Activated T-helper 2 cell treated with anti-CD3 and anti-CD28 coated beads, Interferon-gamma antibody, Interleukin-2, Interleukin-4, amounts not matched to agents 10 μg/mL and 5 μg/mL and 100 μg/mL, durations not matched to agents 14 hours and 24 hours and 36 hours (primary cell): ENCODE data around the gene SH3GL2. TPM values are rescaled to one million over a fixed set of nuclear protein-coding genes. Genes with fewer than 3 reads are reported as not detected.
A peak's percentile ranks its signal among the peaks of the same experiment; 100 is the strongest.

Experiments
- DNase-seq: peaks from one replicate; pipeline ENCODE4 v3.0.0; 2021; ENCODE audit warnings: low spot score
- H3K27ac Mint-ChIP-seq: one replicate; pipeline ENCODE4 v1.8.0; 2021; ENCODE audit warnings: mixed read lengths
- H3K27me3 Mint-ChIP-seq: one replicate; pipeline ENCODE4 v1.8.0; 2021; ENCODE audit warnings: low read depth, mixed read lengths
- H3K36me3 Mint-ChIP-seq: one replicate; pipeline ENCODE4 v1.8.0; 2021; ENCODE audit warnings: low read depth, mixed read lengths
- H3K4me1 Mint-ChIP-seq: one replicate; pipeline ENCODE4 v1.8.0; 2021; ENCODE audit warnings: low read depth, mixed read lengths
- H3K4me3 Mint-ChIP-seq: one replicate; pipeline ENCODE4 v1.8.0; 2021; ENCODE audit warnings: low read depth, mild to moderate bottlenecking, moderate library complexity, mixed read lengths
- H3K9me3 Mint-ChIP-seq: one replicate; pipeline ENCODE4 v1.8.0; 2021; ENCODE audit warnings: mixed read lengths
- intact Hi-C: fragments of 100-400 bp; cut with micrococcal nuclease; formaldehyde crosslinking; loops from one replicate; pipeline ENCODE4 v1.15.1; 2023
- total RNA-seq: library from RNA; stranded (reverse); gene quantifications from 2 replicates; pipeline ENCODE4 v1.2.3, GENCODE V29; 2022

The SH3GL2 gene
- total RNA-seq = not detected in 2 replicates

GRCh38 chr9:17578911-17579793, at the start of gene SH3GL2:
Gene SH3GL2, plus strand, starts transcription at chr9:17579066.
- Mint-ChIP-seq H3K27me3 (peaks cover 24% of the 10 kb centered on the region), H3K9me3 (no peaks in the 10 kb centered on the region), H3K4me3 (peak within 1 kb of the TSS; percentile 52), H3K27ac (no peak within 1 kb of the TSS), H3K36me3 (no peaks in the 10 kb centered on the region), H3K4me1 (peaks cover 4% of the 10 kb centered on the region)
- DNase-seq = peak; percentile 8
- intact Hi-C loops = no loop called here

DNA sequence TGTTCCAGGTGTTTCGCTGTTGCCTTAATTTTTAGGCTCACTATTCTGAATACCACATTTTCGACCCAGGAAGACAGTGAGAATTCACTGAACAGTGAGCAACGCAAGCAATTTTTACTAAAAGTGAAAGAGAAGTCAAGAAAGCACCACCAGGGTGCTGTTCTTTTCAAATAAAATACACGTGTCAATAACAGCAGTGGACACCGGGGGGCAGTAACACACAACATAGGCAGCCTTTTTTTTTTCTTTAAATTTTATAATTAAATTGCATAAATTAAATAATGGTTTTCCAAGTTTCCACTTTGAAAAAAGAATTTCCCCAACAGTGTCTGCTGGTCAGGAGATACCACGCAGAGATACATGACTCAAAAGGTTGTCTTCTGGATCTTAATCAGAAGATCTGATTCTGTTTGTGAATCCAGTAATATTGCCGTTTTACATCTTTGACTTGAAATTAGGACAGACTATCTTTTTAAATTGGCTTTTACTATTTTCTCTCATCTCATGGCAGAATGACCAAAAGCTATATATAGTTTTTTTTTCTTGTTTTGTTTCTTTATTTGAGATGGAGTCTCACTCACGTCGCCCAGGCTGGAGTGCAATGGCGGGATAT, 47.1 kb upstream of the SH3GL2 start:
- no peaks in the 10 kb centered on the region for H3K9me3 Mint-ChIP-seq
- H3K27ac Mint-ChIP-seq = no peak overlapping the region
- no peaks in the 10 kb centered on the region for H3K4me1 Mint-ChIP-seq
- no peak for DNase-seq
- intact Hi-C loops = loop anchor here (1.0 to 10.0 kb wide), 3 partner anchors 57 to 683 kb away; no protein-coding TSS in a partner anchor
- no peaks in the 10 kb centered on the region for H3K36me3 Mint-ChIP-seq
- no peak overlapping the region for H3K4me3 Mint-ChIP-seq
- no peaks in the 10 kb centered on the region for H3K27me3 Mint-ChIP-seq

- Mint-ChIP-seq H3K27ac (no peak overlapping the region), H3K4me1 (no peaks in the 10 kb centered on the region), H3K27me3 (no peaks in the 10 kb centered on the region), H3K36me3 (no peaks in the 10 kb centered on the region), H3K4me3 (no peak overlapping the region), H3K9me3 (no peaks in the 10 kb centered on the region)
- intact Hi-C loops = loop anchor here (10.0 kb wide), 2 partner anchors 58 to 682 kb away; no protein-coding TSS in a partner anchor
- DNase-seq = no peak
Measured at GRCh38 chr9:17532461-17532860, 46.4 kb upstream of the SH3GL2 start.

DNA sequence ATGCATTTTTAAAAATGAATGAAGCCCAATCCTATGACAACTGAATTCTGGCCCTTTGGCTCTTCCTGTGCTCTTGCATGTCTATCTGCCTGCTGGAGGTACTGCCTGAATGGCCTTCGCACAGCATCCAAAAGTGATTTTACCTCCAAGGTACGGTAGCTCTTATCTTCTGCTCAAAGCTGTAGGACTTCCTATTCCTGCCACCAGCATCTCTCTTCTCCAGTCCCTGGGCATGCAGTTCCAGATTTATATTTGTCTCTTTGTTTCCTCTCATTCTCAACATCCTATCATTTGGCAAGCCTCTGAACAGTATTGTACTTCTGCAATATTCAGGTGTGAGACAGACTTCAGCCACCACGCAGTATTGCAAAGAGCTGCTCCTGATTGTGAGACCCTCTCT, 43.7 kb upstream of the SH3GL2 start:
- intact Hi-C loops = loop anchor here (10.0 kb wide), 2 partner anchors 60 to 680 kb away; no protein-coding TSS in a partner anchor
- no peak overlapping the region for H3K4me3 Mint-ChIP-seq
- DNase-seq = no peak
- no peaks in the 10 kb centered on the region for H3K36me3 Mint-ChIP-seq
- no peaks in the 10 kb centered on the region for H3K27me3 Mint-ChIP-seq
- H3K4me1 Mint-ChIP-seq = no peaks in the 10 kb centered on the region
- H3K9me3 Mint-ChIP-seq = no peaks in the 10 kb centered on the region
- H3K27ac Mint-ChIP-seq = no peak overlapping the region

- Mint-ChIP-seq H3K9me3 (no peaks in the 10 kb centered on the region), H3K27ac (no peak overlapping the region), H3K27me3 (no peaks in the 10 kb centered on the region), H3K4me3 (no peak overlapping the region), H3K4me1 (no peaks in the 10 kb centered on the region), H3K36me3 (no peaks in the 10 kb centered on the region)
- intact Hi-C loops = loop anchor here (10.0 kb wide), 2 partner anchors 61 to 679 kb away; no protein-coding TSS in a partner anchor
- DNase-seq = no peak
Measured at GRCh38 chr9:17536027-17536426, 42.8 kb upstream of the SH3GL2 start.

GRCh38 chr9:17551023-17551422, 27.8 kb upstream of the SH3GL2 start:
- no peaks in the 10 kb centered on the region for H3K4me1 Mint-ChIP-seq
- H3K9me3 Mint-ChIP-seq = peaks cover 13% of the 10 kb centered on the region
- H3K27me3 Mint-ChIP-seq = no peaks in the 10 kb centered on the region
- no peak overlapping the region for H3K27ac Mint-ChIP-seq
- DNase-seq = no peak
- intact Hi-C loops = no loop called here
- H3K36me3 Mint-ChIP-seq = no peaks in the 10 kb centered on the region
- H3K4me3 Mint-ChIP-seq = no peak overlapping the region

DNA sequence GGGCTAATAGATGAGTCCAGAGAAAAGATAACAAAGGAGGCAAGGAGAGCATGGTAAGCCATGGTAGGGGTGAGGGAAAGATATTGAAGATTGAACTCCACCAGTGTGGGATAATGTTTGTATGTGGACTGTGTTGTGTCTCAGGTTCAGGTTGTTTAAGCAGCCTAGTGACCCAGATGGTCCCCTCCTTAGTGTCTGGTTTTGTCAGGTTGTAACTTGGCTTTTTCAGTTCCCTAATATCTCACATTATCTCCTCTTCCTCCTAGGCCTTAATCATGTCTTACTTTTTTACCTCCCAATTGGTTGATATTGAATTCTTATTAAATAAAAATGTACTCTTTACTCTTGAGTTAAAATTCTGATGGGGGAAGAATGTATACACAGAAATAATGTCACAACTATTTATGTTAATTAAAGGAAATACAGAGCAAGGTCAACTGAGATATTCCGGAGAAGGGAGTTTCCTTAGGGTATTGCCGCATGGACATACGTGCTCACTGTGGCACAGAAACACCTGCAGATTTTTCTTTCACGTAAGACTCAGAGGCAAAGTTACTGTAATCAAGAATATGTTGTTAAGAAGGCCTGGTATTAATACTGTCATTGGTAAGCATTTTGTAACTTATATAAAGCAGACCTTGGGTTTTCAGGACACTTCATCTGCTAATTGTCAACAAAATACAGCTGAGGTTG, 23.4 kb upstream of the SH3GL2 start:
- H3K4me3 Mint-ChIP-seq = no peak overlapping the region
- no peaks in the 10 kb centered on the region for H3K27me3 Mint-ChIP-seq
- H3K27ac Mint-ChIP-seq = no peak overlapping the region
- H3K9me3 Mint-ChIP-seq = peaks cover 4% of the 10 kb centered on the region
- DNase-seq = no peak
- no peaks in the 10 kb centered on the region for H3K4me1 Mint-ChIP-seq
- no peaks in the 10 kb centered on the region for H3K36me3 Mint-ChIP-seq
- intact Hi-C loops = no loop called here

GRCh38 chr9:17556255-17556654, 22.6 kb upstream of the SH3GL2 start:
- intact Hi-C loops = no loop called here
- Mint-ChIP-seq H3K4me3 (no peak overlapping the region), H3K27ac (no peak overlapping the region), H3K9me3 (peaks cover 4% of the 10 kb centered on the region), H3K4me1 (no peaks in the 10 kb centered on the region), H3K27me3 (no peaks in the 10 kb centered on the region), H3K36me3 (no peaks in the 10 kb centered on the region)
- no peak for DNase-seq

DNA sequence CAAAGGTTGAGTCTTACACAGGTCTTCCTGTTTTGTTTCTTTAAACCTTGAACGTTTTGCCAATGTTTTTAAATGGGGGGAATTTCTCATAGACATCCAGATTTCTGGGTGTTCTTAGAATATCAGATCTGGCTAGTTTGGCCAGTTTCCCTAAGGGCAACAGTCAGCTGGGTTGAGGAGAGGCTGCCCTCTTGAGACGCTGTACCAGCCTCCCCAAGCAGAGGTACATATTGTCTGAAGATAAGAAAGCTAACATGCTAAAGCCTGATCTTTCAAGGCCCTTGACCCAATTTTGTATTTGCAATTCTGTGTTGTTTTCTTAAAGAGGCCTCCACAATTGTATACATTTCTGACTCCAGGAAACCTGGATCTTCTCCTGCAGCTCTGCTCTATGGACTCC, 21.9 kb upstream of the SH3GL2 start:
- no peaks in the 10 kb centered on the region for H3K4me1 Mint-ChIP-seq
- H3K36me3 Mint-ChIP-seq = no peaks in the 10 kb centered on the region
- intact Hi-C loops = no loop called here
- no peak overlapping the region for H3K27ac Mint-ChIP-seq
- H3K9me3 Mint-ChIP-seq = peaks cover 4% of the 10 kb centered on the region
- DNase-seq = no peak
- H3K27me3 Mint-ChIP-seq = no peaks in the 10 kb centered on the region
- no peak overlapping the region for H3K4me3 Mint-ChIP-seq

- no peak for DNase-seq
- H3K4me1 Mint-ChIP-seq = no peaks in the 10 kb centered on the region
- H3K4me3 Mint-ChIP-seq = no peak overlapping the region
- intact Hi-C loops = no loop called here
- no peaks in the 10 kb centered on the region for H3K27me3 Mint-ChIP-seq
- H3K9me3 Mint-ChIP-seq = no peaks in the 10 kb centered on the region
- no peaks in the 10 kb centered on the region for H3K36me3 Mint-ChIP-seq
- no peak overlapping the region for H3K27ac Mint-ChIP-seq
Measured at GRCh38 chr9:17571825-17572224, 7.0 kb upstream of the SH3GL2 start.

GRCh38 chr9:17574342-17574741, 4.5 kb upstream of the SH3GL2 start:
- H3K27me3 Mint-ChIP-seq = peaks cover 12% of the 10 kb centered on the region
- H3K4me3 Mint-ChIP-seq = no peak overlapping the region
- H3K27ac Mint-ChIP-seq = no peak overlapping the region
- H3K36me3 Mint-ChIP-seq = no peaks in the 10 kb centered on the region
- intact Hi-C loops = no loop called here
- no peaks in the 10 kb centered on the region for H3K9me3 Mint-ChIP-seq
- DNase-seq = no peak
- peaks cover 2% of the 10 kb centered on the region for H3K4me1 Mint-ChIP-seq

GRCh38 chr9:17578577-17578910, 322 bp upstream of the SH3GL2 start:
- H3K4me1 Mint-ChIP-seq = peaks cover 4% of the 10 kb centered on the region
- H3K27ac Mint-ChIP-seq = no peak overlapping the region
- H3K36me3 Mint-ChIP-seq = no peaks in the 10 kb centered on the region
- H3K9me3 Mint-ChIP-seq = no peaks in the 10 kb centered on the region
- intact Hi-C loops = no loop called here
- peaks cover 24% of the 10 kb centered on the region for H3K27me3 Mint-ChIP-seq
- H3K4me3 Mint-ChIP-seq = no peak overlapping the region
- no peak for DNase-seq

- H3K4me3 Mint-ChIP-seq = no peak overlapping the region
- DNase-seq = no peak
- intact Hi-C loops = no loop called here
Measured at GRCh38 chr9:17580119-17580518, 1.3 kb downstream of the SH3GL2 start.

More at GRCh38 chr9:17580119-17580518, 1.3 kb downstream of the SH3GL2 start:
- H3K27ac Mint-ChIP-seq = no peak overlapping the region
- peaks cover 24% of the 10 kb centered on the region for H3K27me3 Mint-ChIP-seq
- H3K9me3 Mint-ChIP-seq = no peaks in the 10 kb centered on the region
- H3K36me3 Mint-ChIP-seq = no peaks in the 10 kb centered on the region
- peaks cover 4% of the 10 kb centered on the region for H3K4me1 Mint-ChIP-seq
